HG03139 (cell line): Measurements from ENCODE around the gene TEX44.
A peak's percentile ranks its signal among the peaks of the same experiment; 100 is the strongest.
"Not testable (repeated sequence)": the region's sequence is repeated elsewhere in the genome, so short reads cannot be mapped to it uniquely, and the experiment has no call there.

Experiments
- ATAC-seq: cut with Tn5 transposase; IDR thresholded peaks from one replicate; pipeline ENCODE4 v1.9.1; 2021; ENCODE audit not compliant: unreplicated experiment

TEX44 gene

GRCh38 chr2:231592636-231593145 is at the start of gene TEX44:
TSS of gene TEX44 (plus strand) at chr2:231592864. CDS start at chr2:231592952, 88 bp downstream.
- ATAC-seq = no peak

DNA sequence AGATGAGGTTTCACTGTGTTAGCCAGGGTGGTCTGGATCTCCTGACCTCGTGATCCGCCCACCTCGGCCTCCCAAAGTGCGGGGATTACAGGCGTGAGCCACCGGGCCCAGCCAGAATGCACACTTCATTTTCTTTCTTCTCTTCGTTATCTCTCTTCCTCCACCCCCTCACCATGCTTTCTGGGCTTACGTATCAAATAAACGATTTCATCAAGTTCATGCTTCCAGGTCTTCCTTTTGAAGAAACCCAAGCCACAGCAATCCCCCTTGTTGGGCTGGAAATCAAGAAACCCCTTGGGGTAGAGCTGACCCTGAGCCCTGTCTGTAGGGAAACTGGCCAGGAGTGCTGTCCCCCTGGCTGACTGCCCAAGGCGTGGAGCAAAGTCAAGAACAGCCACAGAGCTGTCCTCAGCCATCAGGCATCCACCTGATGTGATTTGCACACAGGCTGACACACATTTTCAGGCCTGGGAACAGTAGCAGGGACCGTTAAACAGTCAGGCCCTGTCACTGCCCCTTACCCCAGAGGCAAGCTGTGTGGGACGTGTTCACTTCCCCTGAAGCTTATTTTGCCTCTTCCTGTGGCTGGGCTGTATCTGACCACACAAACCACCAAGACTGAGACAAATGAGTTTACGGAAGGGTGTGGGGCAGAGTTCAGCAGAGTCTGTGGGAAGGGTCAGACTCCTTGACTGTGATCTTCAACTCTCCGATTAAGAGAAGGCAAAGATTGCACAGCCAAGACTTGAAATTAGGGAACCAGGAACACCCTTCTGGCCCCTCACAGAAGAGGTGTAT is 47.4 kb upstream of the TEX44 start:
- peak; percentile 96 for ATAC-seq

DNA sequence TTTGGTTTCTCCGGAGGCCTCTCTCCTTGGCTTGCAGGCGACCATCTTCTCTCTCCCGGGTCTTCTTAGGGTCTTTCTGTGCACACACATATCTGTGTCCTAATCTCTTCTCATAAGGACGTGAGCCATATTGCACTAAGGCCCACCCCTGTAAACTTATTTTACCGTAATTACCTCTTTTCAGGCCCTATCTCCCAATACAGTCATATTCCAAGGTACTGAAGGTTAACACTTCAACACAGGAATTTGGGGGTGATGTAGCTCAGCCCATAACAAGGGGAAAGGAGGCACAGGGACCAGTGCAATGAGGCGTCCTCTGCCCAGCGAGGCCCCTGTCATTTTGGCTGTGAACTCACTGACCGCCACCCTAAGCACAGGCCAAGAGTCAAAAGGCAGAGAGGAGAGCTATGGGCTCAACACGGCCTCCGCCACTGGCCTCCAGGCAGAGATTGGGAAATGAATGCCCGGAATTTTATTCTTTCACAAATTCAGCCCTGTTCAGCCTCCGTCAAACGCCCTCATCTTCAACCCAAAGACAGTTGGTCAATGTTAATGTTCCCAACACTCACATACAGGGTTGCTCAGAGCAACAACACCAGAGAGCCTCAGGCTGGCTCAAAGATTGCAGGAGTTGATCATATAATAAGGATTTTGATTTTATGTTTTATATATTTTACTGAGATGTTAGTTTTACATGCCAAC is 46.5 kb upstream of the TEX44 start:
- ATAC-seq = peak; percentile 3

- ATAC-seq = no peak
Observed at GRCh38 chr2:231547315-231548110, 45.2 kb upstream of the TEX44 start.

GRCh38 chr2:231548752-231549151 is 43.9 kb upstream of the TEX44 start:
- no peak for ATAC-seq

DNA sequence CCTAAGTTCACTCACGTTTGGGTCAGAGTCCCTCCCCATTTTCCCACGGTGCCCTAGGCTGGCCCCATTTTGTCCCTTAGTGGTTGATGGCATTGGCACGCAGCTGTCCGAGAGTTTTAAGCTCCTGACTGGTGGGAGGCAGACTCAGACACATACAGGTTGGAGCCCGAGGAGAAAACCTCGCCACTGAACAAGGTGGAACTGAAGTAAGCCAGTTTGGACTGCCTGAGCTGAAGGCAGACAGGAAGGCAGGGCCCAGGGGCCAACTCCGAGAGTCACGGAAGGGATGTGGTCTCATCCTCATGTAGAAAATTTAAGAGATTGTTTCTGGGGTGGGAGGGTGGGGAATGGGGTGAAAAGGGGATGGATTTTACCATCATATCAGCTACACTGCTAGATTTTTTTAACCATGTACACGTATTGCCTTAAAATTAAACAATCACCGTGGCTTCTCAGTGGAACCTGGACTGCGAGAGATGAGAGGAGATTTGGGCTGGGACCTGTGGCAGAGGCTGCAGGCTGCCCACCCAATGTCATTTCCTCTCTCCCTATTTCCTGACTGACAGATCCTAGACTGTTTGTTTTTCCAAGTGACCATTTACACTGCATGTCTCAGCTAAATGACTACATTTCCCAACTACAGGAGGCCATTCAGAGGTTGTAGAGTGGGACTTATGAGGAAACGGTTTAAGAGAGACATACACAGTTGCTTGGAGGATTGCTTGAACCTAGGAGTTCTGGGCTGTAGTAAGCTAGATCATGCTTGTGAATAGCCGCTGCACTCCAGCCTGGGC is 43.0 kb upstream of the TEX44 start:
- ATAC-seq = no peak

DNA sequence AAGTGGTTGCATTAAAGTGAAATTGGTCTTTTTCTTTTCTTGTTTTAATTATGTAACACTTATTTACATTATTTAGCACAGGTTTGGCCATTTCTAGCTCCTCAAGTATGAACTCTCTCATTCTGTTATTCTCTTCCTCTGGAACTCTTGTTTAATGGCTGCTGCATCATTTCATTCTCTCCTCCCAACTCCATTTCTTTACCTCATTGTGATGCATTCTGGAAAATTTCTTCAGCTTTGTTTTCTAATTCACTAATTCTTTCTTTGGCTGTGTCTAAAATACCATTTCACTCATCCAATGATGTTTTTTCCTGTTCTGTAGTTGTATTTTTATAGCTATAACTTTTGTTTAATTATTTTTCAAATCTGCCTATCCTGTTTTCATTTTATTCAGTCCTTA is 39.9 kb upstream of the TEX44 start:
- no peak for ATAC-seq

DNA sequence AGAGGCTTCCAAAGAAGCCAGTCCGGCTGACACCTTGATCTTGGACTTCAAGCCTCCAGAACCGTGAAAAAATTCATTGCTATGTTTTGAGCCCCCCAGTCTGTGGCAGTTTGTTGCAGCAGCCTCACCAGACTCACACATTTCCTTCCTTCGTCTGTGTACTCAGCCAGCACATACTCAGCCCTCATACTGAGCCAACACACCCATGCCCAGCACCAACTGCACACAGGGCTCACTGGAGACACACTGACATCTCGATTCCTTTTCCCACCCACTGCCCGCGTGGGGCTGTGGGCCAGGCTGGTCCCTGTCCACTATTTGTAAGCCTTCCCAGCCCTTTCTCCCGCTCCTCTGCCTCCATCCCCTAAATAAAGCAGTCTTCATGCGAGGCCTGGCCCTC is 38.3 kb upstream of the TEX44 start:
- no peak for ATAC-seq

DNA sequence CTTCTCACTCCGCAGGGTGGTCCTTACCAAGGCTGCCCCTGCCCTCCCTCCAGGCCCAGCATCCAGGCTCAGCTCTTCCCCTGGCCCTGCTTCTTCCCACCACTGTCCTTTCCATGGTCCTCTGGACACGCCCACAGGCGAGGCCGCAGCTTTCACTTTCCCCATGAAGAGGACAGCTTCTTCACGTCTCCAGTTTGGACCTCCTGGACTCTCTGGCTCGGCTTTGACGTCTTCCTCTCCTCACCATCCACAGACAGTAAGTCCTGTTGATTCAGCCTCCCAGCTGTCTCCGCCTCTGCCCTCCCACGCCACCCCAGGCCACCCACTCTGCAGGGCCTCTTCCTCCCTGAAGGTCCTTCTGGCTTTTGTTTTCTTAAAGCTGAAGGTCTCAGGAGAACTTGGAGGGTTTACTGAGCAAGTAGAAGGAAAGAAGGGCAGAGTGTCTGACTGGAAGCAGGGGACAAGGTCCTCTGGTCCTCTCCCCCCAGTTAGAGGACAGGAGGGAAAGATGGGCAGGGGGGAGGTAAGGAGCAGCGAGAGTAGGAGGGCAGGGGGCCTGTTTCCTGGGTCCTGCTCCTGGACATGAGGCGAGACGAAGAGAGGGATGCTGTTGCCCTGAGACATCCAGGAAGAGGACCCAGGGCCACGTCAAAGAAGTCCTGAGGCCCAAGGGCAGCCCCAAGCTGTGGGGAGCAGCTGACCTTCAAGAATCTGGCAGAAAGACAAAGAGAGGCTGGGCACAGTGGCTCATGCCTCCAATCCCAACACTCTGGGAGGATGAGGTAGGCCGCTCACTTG is 37.7 kb upstream of the TEX44 start:
- no peak for ATAC-seq

DNA sequence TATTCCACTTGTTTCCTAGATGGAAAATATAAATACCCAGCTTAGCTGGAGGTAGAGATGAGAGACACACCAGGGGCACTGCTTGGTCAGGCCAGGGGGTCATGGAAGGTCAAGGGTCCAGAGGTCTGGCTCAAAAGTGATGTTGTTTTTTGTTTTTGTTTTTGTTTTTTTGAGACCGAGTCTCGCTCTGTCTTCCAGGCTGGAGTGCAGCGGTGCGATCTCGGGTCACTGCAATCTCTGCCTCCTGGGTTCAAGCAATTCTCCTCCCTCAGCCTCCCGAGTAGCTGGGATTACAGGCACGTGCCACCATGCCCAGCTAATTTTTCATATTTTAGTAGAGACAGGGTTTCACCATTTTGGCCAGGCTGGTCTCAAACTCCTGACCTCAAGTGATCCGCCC is 36.2 kb upstream of the TEX44 start:
- not testable (repeated sequence) for ATAC-seq

- ATAC-seq = no peak
Observed at GRCh38 chr2:231556981-231557380, 35.7 kb upstream of the TEX44 start.

DNA sequence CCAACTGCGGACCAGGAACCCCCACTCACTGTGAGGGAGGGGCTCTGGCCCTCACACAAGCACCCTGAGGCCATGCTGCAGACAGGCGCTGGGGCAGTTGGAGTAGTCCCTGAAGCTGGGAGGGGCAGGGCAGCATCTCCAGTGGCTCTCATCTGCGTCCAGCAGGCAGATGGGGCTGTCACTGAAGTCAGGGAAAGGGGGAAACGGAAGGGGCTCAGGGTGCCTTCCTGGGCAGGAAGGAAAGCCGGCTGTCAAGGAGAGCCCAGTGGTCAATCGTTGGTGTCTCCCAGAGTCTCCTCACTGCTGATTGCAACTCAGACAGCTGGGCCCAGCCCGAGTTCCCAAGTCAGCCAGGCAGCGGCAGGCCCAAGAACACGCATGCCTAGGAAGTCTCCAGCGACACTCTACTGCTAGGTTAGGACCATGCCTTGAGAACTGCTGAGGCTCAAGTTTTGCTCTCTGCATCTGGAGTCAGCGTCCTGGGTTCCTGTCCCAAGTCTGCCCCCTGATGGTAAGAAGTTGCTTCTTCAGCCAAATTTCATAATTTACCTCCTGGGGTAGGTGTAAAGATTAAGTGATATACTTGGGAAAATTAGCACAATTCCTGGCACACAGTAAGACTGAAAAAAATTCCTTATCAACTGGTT is 35.0 kb upstream of the TEX44 start:
- ATAC-seq = peak; percentile 78

DNA sequence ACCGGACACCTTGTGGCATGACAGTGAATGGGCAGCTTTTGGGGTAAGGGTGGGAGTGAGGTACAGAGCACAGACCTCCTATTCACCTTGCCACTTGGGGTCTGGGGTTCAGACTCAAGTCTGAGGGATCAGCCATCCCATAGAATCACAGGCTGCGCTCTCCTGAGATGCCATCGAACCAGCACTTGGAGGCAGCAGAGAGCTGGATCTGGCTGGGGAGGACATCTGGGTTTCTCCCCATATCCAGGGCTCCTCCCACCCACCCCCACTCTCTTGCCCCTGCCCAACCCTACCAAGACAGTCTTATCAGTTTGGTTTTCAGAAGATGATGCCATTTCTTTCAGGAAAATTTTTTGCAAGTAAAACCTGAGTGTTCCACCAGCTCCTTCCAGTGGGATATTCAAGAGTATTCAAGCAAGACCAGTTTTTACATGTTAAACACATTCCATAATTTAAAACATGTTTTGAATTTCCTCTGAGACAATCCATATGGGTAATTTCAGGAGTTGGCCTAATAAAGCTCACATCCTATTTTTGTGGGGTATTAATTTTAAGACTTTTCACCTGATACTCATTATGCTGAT is 29.2 kb upstream of the TEX44 start:
- no peak for ATAC-seq

DNA sequence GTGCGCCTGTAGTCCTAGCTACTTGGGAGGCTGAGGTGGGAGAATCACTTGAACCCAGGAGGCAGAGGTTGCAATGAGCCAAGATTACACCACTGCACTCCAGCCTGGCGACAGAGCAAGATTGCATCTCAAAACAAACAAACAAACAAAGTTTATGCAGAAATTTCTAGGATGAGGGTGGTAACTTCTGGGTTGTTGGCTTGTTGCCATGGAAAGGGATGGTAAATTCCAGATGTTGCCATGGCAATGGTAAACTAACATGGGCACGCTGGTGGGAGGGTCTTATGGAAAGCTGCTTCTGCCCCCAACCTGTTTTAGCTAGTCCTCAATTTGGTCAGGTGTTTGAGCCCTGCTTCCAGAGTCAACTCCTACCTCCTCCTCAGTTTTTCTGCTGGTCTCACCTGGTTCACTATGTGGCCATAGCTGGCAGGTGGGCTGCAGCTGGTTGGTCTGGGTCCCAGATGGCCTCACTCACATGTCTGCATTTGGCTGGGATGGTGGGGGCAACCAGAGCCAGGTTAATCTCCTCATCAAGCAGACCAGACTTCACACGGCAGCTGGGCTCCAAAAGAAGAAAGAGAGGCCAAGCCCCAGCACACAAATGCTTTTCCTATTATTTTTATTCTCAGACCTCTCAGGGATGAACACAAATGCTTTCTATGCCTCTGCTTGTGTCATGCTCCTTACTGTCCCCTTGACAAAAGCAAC is 26.6 kb upstream of the TEX44 start:
- no peak for ATAC-seq

DNA sequence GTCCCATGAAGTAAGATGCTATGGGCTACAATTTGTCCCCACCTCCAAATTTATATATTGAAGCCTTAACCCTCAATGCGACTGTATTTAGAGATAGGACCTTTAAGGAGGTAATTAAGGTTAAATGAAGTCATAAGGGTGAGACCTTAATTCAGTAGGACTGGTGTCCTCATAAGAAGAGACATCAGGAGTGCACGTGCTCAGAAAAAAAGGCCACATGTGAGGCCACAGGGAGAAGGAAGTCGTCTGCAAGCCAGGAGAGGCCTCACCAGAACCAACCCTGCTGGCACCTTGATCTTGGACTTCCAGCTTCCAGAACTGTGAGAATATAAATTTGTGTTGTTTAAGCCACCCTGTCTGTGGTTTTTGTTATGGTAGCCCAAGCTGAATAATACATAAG is 25.5 kb upstream of the TEX44 start:
- no peak for ATAC-seq

GRCh38 chr2:231568098-231568784 is 24.4 kb upstream of the TEX44 start:
- ATAC-seq = no peak

DNA sequence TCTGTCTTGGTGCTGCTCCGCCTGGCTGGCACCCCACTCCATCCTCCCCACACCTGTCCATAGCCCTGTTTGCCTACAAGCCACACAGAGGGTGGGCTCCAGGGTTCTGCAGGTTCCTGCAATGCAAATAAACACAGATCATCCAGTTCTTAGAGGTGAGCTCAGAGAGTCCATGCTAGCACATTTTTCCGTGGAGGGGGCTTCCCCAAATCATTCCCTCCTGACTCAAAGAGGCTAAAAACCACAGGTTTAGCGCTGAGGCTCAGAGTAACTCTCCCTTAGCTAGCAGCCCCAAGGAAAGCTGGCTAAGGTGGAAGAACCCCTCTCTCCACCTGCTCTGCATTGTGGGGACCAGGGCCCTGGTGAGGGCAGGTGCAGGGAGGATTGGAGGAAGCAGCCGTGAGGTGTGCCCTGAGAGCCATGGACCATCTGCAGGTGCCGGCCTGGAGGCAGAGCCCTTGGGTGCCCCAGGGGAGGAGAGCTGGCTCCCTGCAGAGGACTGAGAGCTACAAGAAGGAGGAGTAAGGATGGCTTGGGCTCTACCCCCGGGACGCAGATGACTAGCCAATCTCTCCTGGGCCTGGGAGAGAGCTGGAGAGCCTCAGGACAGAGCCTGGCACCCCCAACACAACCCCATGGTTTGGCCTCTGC is 23.8 kb upstream of the TEX44 start:
- no peak for ATAC-seq
